HG02623 (cell line): ENCODE results near the gene IQUB.
A peak's percentile ranks its signal among the peaks of the same experiment; 100 is the strongest.
"Not testable (repeated sequence)": the region's sequence is repeated elsewhere in the genome, so short reads cannot be mapped to it uniquely, and the experiment has no call there.

Experiments used
- ATAC-seq: cut with Tn5 transposase; IDR thresholded peaks from one replicate; pipeline ENCODE4 v1.9.1; 2021; ENCODE audit warnings: moderate library complexity; ENCODE audit not compliant: unreplicated experiment

Gene IQUB

DNA sequence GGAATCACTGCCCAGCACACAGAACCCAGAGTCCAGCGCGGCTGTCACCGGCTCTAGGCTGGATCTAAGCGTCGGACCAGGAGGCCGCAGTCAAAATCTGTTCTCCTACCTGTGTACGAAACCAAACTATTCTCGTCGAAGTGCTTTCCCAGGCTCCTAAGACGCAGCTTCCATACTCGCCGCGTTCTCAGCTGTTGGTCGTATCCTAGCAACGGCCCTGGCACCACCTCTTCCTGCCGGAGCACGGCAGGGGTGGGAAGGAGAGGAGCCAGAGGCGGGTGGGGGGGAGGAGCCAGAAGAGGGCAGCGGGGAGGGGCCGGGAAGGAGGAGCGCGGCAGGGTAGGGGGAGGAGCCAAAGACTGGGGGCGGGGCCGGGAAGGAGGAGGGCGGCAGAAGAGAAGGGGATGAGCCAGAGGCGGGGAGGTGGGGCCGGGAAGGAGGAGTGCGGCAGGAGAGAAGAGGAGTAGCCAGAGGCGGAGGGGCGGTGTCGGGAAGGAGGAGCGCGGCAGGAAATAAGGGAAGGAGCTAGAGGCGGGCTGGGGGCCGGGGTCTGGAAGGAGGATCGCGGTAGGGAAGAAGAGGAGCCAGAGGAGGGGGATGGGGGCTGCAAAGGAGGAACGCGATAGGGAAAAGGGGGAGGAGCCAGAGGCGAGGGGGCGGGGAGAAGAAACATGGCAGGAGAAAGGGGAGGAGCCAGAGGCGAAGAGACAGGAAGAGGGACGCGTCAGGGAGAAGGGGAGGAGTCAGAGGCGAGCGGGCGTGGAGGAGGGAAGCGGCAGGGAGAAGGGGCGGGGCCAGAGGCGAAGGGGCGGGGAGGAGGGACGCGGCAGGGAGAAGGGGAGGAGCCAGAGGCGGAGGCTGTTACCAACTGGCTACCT is at the start of gene IQUB:
TSS of gene IQUB (minus strand) at position 213 of the 878 bp plus-strand sequence. CDS start 22,255 bp downstream, outside the sequence.
- ATAC-seq = peak; percentile 75

DNA sequence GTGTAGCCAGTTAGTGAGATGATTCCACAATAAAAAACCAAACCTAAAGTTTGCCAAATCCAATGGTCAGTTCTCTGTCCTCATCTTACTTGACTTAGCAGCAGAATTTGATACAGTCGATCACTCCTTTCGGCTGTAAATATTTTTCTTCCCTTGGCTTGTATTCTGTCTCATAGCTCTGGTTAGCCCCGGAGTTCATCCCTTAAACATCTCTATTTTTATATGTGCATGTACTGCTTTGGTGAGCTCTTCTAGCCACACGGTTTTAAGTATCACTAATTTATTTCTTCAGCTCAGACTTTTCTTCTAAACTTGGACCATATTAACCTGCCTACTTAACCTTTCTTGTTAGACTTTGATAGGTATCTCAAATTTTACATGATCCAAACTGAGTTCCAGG is 49.4 kb upstream of the IQUB start:
- no peak for ATAC-seq

DNA sequence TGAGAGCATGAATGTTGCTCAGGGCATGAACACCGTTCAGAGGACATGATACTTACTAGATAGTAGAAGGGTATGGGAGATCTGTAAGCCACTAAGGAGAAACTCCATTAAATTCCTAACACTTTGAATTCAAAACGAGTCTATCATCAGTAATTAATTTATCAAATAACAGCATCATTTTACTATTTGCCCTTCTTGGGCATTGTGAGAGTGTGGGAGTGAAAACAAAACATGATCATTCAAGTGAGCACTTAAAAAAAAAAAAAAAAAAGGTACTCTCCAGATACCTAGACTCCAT is 46.7 kb upstream of the IQUB start:
- no peak for ATAC-seq

DNA sequence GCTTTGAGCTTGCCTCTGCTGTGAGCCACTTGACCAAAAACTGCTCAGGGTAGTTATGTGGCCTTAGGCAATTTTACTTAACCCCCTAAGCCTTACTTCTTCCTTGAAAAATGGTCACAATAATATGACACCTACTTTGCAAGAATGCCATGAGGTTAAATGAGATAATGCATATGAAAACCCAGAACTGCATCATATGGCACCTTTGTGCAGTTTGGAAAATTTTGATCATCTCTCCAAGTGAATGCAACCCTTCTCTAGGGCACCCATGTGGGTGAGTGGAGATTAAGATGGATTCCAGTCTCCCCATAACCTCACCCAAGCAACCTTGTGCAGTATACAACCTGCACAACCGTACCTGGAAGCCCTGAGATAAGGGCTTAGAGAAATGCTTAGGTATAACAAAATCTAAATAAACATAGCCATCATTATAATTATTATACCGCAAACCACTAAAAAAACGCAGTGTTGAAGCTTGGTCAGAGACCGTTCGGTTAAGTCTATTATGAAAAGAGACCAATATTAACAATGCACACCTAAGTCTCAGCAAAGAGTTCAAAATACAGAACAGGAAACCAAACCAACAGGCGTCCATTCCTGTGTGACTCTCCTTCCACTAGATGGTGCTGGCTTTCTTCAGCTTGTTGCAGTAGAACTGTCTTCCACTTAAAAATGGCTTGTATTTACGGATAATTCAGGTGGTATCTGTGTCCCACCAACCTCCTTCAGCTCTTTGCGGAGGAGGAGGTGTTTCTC is 46.2 kb upstream of the IQUB start:
- ATAC-seq = peak; percentile 65

DNA sequence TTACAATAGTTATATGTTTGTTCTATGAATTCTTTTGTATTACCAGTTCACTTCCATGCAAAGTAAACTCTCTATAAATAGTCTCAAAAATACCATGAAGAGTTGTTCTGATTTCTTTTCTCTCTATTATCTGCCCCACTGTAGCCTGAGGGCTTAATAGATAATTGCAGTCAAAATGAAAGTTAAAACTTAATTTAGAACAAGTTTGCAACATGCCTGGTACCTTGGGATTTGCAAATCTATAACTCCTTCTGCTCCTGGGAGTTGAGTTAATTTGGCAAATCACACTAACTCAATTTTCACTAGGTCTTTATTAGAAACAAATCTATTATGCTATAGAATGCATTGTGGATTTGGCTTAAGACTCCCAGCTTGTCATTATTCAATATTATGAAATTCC is 45.0 kb upstream of the IQUB start:
- no peak for ATAC-seq

DNA sequence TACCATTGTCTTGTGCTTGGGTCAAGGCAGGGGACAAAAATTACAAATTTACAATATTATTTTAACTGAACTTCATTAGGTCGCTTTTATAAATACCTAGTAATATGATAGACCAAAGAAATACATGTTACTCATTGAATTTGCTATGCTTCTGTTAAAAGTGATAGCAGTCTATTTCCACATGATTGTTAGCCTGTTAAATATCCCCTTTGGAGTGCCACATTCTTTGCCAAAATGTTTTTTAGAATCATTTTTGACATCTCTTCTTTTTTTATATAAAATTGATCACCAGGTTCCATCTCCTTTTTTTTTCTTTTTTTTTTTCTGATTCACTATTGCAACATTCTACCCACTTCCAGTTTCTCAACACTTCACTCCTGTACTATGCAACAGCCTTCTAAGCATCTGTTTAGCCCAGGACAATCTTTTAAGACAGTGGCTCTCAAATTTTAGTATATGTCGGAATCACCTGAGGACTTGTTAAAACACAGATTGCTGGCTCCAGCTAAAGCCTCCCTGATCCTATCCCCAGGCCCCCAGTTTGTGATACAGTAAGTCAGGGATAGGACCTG is 39.6 kb upstream of the IQUB start:
- no peak for ATAC-seq

DNA sequence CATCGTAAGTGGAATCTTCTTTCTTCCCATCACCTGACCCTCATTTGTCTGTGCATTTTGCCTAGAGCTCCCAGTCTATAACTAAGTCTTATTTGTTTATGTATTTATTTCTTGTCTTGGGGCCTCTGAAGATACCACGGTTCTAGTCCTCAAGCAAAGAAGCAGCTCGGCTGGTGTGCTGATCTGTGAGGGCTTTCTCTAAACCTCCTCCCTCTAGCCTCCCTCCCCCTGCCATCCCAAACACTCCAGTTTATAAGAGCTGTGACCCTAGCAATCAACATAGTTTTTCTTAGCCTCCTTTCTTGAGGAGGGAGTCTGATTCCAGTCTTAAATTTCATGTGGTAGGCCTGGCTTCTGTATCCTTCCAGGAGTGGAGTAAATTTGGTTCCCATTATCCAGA is 38.9 kb upstream of the IQUB start:
- ATAC-seq = no peak

DNA sequence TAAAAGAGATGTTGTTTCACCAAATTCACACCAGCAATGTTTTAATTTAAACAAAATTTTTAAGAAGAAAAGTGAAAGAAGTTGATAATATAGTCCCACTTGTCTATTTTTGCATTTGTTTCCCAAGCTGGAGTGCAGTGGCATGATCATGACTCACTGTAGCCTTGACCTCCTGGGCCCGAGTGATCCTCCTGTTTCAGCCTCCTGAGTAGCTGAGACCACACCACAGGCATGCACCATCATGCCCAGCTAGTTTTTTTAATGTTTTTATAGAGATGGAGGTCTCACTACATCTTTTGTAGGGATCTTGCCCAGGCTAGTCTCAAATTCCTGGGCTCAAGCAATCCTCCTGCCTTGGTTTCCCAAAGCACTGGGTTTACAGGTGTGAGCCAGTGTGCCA is 37.3 kb upstream of the IQUB start:
- ATAC-seq = no peak

DNA sequence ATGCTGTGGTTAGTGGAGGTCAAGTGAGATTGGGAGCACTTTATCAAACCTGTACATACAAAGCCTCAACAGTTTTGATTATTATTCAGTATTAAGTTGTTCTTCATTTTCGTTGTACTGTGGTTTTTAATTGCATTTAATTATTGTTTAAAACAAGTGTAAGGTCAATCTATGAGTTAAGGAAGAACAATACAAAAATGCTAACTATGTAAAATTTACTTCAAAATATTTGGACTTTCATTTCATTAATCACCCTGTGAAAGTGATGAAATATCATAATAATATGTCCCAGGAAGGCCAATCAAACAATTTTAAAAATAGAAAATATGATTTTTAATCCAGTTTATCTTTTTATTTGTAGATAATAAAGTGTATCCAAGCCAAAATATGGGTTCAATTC is 36.8 kb upstream of the IQUB start:
- no peak for ATAC-seq

DNA sequence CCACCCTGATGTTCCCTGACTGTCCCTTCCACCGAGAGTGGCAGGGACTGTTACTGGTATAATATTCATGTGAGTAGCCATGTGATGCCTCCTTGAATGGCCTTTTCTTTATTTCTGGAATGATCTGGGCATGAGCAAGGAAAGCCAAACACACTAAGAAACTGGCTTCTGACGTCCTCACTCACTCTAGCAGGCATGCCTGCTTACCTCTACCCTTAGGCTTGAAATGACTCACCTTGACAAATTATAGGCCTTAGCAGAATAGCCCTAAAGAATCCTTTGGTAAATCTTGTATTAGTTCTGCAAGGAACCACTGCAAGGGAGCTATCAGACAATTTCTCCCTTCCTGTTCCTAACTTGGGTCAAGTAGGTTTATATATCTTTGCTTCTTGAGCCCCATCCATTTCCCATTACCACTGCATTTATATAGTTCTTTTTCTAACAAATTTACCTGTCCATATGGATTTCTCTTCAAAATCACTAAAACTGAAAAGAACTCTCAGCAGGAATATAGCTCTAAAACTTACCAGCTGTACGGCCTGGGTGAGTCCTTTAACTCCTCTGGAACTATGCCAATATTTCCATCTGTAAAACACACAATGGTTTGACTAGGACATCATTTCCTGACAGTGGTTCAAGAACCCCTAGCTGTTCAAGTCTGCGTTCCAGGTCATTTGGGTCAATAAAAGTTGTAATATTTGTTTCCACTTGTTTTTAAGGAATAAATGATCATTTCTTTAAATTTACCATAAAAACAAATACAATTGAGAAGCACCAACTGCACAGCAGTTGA is 36.2 kb upstream of the IQUB start:
- ATAC-seq = no peak

DNA sequence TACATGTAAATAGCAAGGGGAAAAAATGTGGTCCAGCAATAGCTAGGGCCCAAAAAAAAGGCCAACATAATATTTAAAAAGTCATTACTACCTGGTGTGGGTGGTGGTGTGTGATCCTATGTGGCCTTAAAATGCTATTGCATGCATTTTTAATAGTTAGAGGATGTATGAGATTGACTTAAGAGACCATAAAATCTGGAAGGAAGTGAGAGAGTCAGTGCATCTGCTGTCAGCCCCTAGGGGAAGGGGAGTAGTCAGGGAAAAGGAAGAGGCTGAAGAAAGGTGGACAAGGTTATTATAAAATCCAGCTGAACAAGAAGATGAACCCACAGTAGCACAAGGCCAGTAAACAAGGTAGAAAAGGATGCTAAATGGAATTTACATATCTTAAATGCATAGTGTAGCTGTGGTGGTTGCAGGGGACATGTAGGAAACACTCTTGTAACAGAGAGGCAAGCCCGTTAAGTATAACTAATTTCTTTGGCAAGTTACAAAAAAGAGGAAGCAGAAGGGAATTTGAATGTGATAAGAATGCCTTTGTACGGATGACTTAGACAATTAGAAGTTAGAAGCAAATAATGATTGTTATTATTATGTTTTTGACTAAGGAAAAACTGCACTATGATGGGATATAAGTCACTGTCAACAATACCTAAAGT is 35.1 kb upstream of the IQUB start:
- ATAC-seq = no peak

DNA sequence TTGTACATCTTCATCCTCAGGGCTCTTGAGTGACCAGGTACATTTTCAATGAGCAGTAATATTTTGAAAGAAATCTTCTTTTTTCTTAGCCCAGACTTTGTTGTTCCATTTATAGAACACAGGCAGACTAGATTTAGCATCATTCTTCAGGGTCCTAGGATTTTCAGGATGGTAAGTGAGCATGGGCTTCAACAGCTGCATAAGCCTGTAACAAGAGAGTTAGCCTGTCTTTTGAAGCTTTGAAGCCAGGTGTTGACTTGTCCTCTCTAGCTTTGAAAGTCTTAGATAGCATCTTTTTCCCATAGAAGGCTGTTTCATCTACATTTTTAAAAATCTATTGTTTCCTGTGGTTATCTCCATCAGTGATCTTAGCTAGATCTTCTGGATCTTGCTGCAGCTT is 27.7 kb upstream of the IQUB start:
- ATAC-seq = no peak

DNA sequence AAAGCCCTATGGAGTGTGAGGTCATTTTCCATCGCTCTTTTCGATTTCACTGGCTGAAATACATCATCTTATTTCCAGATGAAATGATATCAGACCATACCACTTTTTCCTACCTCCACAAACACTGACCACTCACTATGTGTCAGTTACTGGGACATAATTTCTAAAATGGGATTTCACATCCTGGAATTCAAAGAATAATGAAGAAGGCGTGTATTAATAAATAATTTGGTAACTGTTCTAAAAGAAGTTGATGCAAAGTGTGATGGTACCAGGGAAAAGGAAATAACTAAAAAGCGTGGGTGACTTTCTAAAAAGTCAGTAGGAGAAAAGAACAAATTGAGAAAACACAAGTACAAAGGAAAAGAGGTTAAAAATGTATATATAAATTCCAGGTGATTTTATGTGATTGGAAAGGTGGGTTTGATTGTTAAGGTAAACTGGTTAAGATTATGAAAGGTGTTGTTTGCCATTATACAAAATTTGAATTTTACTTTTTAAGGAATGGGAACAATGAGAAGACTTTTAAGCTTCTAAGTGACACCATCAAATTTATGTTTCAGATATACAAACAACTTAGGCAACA is 24.0 kb upstream of the IQUB start:
- ATAC-seq = no peak

DNA sequence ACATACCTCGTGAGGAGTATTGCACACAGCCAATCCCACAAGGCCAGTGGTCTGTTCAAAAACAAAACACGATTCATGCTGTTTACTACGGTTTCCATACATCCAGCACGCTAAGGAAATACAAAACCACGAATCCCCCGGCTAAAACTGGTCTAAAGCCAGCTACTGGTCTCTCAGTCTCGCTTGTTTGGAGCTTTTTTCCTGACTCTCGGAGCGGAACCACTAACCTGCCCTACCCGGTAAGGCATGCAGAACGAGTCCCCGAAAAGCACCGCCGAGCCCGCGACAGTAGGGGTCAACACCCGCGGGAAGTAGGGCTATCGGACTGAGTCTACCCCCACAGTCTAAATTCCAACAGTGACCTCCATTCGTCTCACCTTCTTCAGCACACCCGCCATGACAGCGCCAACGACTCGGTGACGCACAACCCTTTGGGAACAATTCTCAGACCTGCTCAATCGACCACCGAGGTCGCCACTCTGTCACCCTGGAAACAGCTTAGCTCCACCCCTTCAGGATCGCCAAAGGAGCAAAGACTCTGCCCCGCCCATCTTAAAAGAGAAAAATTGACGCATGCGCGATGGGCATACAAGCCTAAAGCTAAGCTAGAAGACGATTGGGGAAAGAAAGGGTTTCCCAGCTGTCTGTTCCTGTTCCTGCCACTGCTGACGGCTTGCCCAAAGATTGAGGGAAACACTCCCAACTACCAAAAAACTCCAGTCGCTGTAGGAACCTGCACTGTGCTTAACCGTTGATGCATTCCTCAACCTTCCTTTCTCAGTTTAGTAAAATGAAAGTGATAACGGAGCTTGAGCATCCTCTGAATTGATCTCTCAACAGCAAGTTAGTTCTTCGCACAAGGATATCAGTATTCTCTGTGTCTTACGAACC is 23.2 kb upstream of the IQUB start, which contains the start of gene NDUFA5:
TSS of gene NDUFA5 (minus strand) at position 421 of the 891 bp plus-strand sequence. CDS start at position 398, 23 bp downstream.
- peak; percentile 95 for ATAC-seq

DNA sequence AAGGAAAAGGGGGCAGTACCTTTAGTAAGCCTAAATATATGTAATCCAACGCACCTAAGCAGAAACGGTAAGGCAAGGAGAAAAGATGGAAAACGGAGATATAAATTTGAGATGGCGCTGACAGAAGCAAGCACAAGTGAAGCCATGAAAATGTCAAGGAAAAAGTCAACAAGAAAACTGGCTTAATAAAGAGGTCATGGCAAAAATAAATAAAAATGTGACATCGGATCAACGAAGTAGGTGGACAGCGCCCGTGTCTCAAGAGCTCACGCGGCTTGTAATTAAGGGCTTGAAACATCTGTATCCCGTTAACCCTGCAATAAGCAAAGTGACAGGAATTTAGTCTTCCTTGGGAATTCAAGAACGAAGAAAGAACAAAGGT is 22.6 kb upstream of the IQUB start:
- ATAC-seq = no peak

DNA sequence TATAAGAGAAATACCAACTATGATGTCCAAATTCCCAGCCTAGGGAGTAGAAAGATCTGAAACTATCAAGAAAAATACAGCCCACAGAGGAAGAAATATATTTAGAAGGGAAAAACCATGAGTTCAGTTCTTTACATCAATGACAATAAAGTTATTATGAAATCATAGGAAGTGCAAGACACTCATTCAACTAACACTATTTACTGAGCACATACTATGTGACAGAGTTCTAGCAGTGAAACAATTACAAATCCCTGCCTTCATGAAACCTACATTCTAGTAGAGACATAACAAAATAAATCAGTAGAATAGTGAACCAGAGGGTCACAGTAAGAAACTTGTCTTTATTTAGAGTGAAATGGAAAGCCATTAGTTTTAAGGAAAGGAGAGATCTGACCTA is 21.1 kb upstream of the IQUB start:
- no peak for ATAC-seq

DNA sequence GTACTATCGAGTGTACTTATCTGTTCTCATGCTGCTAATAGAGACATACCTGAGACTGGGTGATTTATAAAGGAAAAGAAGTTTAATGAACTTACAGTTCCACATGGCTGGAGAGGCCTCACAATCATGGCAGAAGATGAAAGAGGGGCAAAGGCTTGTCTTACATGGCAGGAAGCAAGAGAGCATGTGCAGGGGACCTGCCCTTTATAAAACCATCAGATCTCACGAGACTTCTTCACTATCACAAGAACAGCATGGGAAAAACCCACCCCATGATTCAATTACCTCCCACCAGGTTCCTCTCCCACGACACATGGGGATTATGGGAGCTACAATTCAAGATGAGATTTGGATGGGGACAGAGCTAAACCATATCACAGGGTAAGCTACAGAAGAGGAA is 18.8 kb upstream of the IQUB start:
- no peak for ATAC-seq

DNA sequence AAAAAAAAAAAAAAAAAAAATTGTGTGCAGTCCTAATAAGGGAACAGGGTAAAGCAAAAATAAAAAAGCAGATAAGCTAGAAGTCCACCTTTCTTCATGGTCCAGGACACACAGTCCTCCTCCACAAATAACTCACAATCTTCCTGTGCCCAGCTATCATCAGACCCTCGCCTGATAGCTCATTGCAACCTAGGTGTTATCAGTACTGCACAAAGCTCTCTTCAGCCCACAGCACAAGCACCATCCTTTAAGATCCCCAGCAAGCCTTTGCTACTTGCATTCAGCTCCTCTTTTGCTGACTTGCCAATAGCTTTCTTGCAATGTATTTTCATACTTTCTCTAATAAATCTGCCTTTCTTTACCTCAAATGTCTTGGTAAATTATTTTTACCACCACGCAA is 18.2 kb upstream of the IQUB start:
- ATAC-seq = no peak

DNA sequence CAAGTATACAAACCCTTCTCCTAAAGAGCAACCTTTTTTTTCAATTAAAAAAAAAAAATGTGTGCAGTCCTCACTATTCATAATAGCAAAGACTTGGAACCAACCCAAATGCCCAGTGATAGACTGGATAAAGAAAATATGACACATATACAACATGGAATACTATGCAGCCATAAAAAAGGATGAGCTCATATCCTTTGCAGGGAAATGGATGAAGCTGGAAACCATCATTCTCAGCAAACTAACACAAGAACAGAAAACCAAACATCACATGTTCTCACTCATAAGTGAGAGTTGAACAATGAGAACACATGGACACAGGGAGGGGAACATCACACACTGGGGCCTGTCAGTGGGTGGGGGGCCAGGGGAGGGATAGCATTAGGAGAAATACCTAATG is 17.7 kb upstream of the IQUB start:
- not testable (repeated sequence) for ATAC-seq
